Activated CD4-positive, alpha-beta T cell treated with anti-CD3 and anti-CD28 coated beads for 4 hours (primary cell): ENCODE results near the gene TBX5.

Source experiments
- DNase-seq, 2 donors: peaks; one replicate each; pipeline ENCODE4 v3.0.0-alpha.2; 2020

The TBX5 gene

DNA sequence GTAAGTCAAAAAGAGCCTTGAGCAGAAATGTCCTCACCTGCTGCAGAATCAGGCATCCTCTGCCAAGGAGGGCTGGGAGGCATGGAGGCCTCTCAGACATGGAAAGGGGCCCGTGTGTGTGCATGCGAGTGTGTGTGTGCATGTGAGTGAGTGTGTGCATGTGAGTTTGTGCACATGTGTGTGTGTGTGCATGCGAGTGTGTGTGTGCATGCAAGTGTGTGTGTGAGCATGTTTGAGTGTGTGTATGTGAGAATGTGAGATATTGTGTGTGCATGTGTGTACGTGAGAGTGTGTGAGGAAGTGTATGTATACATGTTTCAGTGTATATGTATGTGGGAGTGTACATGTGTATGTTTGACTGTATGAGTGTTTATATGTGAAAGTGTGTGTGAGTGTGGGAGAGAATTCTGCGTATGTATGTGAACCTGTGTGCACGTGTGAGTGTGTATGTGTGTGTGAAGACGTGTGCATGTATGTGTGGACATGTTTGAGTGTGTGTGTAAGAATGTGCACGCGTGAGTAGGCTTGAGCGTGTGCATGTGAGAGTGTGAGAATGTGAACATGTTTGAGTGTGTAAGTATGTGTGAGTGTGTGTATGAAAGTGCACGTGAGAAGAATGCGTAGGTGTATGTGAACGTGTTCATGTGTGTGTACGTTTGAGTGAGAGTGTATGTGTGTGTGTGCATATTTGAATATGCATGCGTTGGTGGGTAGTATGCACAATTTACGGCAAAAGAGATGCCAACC lies 90.8 kb downstream of the TBX5 start:
- no peak for DNase-seq

DNA sequence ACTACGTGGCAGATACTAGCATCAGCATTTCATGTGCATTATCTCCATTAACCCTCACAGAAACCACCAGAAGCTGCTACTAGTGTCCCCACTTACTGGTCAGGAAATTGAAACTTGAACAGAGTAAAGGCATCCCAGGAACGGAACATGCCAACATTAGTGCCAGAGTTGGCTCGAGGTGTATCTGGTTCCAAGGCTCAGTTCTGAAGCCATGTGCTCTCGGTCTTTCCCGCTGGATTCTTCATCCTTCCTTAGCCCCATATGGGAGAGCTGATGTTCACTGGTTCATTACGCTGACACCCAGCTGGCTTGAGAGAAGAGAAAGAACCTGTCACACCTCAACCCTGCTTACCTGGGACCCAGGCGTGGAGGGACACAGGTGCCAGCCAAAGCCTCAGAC lies 91.5 kb downstream of the TBX5 start:
- no peak for DNase-seq

DNA sequence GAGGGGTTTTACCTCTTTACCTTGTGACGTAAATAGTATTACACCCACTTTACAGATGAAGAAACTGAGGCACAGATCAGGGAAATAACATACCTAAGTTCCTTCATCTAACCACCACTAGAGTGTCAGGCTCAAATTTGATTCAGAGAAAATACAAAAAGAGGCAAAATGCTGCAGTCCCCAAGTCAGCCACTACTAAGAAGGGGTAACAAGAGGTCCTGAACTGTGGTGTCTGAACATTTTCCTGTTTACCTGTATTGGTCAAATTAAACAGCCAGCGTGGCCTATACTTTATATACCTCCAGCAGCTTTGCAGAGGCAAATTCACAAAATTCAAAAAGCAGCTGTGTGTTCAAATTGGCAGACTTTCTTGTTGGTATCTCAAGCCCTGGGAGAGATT lies 92.0 kb downstream of the TBX5 start:
- no peak for DNase-seq

DNA sequence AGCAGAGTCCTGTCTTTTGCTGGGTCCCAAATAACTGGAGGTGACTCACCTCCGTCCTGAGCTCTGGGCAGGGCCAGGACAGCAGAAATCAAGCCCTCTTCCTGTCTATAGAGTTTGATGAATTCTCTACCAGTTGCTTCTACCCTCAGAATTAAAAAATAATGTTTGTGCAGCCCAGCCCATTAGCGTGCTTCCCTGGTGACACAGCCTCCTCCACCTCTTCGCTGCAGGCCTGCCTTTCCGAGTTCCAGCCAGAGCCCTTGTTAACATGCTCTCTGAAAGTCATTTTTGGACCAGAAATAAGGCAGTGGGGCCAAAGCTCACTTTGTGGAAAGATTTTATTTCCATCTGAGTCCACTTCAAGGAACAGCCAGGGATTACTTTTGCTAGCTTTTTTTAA lies 94.0 kb downstream of the TBX5 start:
- no peak for DNase-seq

DNA sequence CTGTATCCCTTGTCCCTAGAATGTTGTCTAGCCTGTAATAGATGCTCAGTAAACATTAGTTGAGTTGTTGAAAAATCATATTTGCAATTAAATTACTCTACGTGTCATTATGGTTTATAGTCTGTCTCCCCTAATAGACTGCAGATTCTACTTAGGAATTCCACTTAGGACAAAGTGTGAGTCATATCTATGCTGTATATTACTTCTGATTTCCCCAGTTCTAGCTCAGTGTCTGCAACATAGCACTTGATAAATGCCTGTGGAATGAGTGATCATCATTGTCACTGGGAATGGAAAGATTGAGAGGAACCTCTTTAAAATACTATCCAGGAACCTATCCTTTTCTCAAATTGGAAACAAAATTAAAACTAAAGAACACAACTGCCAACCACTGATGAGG lies 99.3 kb downstream of the TBX5 start:
- no peak for DNase-seq

DNA sequence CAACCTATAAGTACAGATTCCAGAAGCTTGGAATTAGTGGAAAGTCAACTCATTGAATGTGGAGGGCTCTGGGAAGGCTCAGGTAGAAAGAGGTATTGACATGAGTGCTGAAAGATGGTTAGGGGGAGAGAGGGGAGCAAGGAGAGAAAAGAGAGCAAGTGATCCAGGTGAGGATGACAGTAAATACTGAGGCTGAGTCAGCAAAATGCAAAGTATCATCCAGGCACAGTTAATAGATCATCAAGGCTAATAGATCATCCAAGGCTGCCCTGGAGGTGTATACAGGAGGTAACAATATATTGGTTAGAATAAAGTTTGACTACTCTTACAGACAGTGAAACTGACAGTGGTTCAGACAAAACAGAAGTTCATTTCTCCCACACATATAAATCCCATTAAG lies 100.5 kb downstream of the TBX5 start:
- no peak for DNase-seq
